HG03575 (cell line): ENCODE measurements around the gene INPP4B.

Experiments used
- ATAC-seq: cut with Tn5 transposase; IDR thresholded peaks from one replicate; pipeline ENCODE4 v1.9.1; 2021; ENCODE audit not compliant: unreplicated experiment, insufficient number of reproducible peaks, low FRiP score; ENCODE audit errors: extremely low read depth

The INPP4B gene

GRCh38 chr4:142267101-142267500, 579.0 kb downstream of the INPP4B start:
- ATAC-seq, result no peak

- ATAC-seq, result no peak
Measured at GRCh38 chr4:142265946-142266345, 580.2 kb downstream of the INPP4B start.

- ATAC-seq, result no peak
Measured at GRCh38 chr4:142265536-142265935, 580.6 kb downstream of the INPP4B start.

- ATAC-seq, result no peak
Measured at GRCh38 chr4:142264961-142265360, 581.1 kb downstream of the INPP4B start.

GRCh38 chr4:142262956-142263355, 583.1 kb downstream of the INPP4B start:
- no peak for ATAC-seq

- no peak for ATAC-seq
Measured at GRCh38 chr4:142248946-142249345, 597.2 kb downstream of the INPP4B start.

GRCh38 chr4:142243255-142243654, 602.8 kb downstream of the INPP4B start:
- no peak for ATAC-seq

GRCh38 chr4:142242156-142242555, 603.9 kb downstream of the INPP4B start:
- no peak for ATAC-seq

- no peak for ATAC-seq
Measured at GRCh38 chr4:142238589-142238988, 607.5 kb downstream of the INPP4B start.

GRCh38 chr4:142236268-142236667, 609.8 kb downstream of the INPP4B start:
- no peak for ATAC-seq

- ATAC-seq, result no peak
Measured at GRCh38 chr4:142231787-142232186, 614.3 kb downstream of the INPP4B start.

GRCh38 chr4:142230991-142231390, 615.1 kb downstream of the INPP4B start:
- no peak for ATAC-seq

GRCh38 chr4:142226014-142226413, 620.1 kb downstream of the INPP4B start:
- ATAC-seq, result no peak

GRCh38 chr4:142222127-142222526, 624.0 kb downstream of the INPP4B start:
- no peak for ATAC-seq

GRCh38 chr4:142218726-142219125, 627.4 kb downstream of the INPP4B start:
- no peak for ATAC-seq

GRCh38 chr4:142211444-142211843, 634.7 kb downstream of the INPP4B start:
- ATAC-seq, result no peak

GRCh38 chr4:142203505-142203904, 642.6 kb downstream of the INPP4B start:
- ATAC-seq, result no peak

GRCh38 chr4:142202404-142203332, 643.4 kb downstream of the INPP4B start:
- peak; percentile 84 for ATAC-seq

- ATAC-seq, result no peak
Measured at GRCh38 chr4:142201041-142201440, 645.1 kb downstream of the INPP4B start.

GRCh38 chr4:142194905-142195304, 651.2 kb downstream of the INPP4B start:
- no peak for ATAC-seq

- ATAC-seq, result no peak
Measured at GRCh38 chr4:142191901-142192300, 654.2 kb downstream of the INPP4B start.
